ENCODE measurements around the gene TRIM8.
"Not testable (repeated sequence)": the region's sequence is repeated elsewhere in the genome, so short reads cannot be mapped to it uniquely, and the experiment has no call there.

TRIM8 gene

GRCh38 chr10:102673819-102674511, 29.7 kb downstream of the TRIM8 start:
- no peak for DNase-seq

- no peak for DNase-seq
These were observed 30.3 kb downstream of the TRIM8 start for GRCh38 chr10:102674566-102674965.

GRCh38 chr10:102675011-102675665, 30.9 kb downstream of the TRIM8 start:
- DNase-seq = no peak

GRCh38 chr10:102675666-102676533, 31.6 kb downstream of the TRIM8 start:
- no peak for DNase-seq

GRCh38 chr10:102676534-102677315, 32.4 kb downstream of the TRIM8 start:
- no peak for DNase-seq

- no peak for DNase-seq
These were observed 33.2 kb downstream of the TRIM8 start for GRCh38 chr10:102677331-102678067.

- no peak for DNase-seq
These were observed 33.8 kb downstream of the TRIM8 start for GRCh38 chr10:102678068-102678400.

GRCh38 chr10:102678842-102679289, 34.6 kb downstream of the TRIM8 start:
- DNase-seq = no peak

- DNase-seq = no peak
These were observed 35.3 kb downstream of the TRIM8 start for GRCh38 chr10:102679596-102679995.

GRCh38 chr10:102681696-102682095, 37.4 kb downstream of the TRIM8 start:
- no peak for DNase-seq

- no peak for DNase-seq
These were observed 38.1 kb downstream of the TRIM8 start for GRCh38 chr10:102682416-102682815.

GRCh38 chr10:102682981-102683380, 38.7 kb downstream of the TRIM8 start:
- no peak for DNase-seq

- no peak for DNase-seq
These were observed 39.5 kb downstream of the TRIM8 start for GRCh38 chr10:102683736-102684135.

GRCh38 chr10:102691285-102692066, 47.2 kb downstream of the TRIM8 start:
- no peak for DNase-seq

GRCh38 chr10:102695401-102695800, 51.1 kb downstream of the TRIM8 start:
- not testable (repeated sequence) for DNase-seq

GRCh38 chr10:102696736-102697135, 52.5 kb downstream of the TRIM8 start:
- no peak for DNase-seq

GRCh38 chr10:102698894-102699293, 54.6 kb downstream of the TRIM8 start:
- no peak for DNase-seq

GRCh38 chr10:102701272-102701671, 57.0 kb downstream of the TRIM8 start:
- no peak for DNase-seq

- DNase-seq = no peak
These were observed 57.5 kb downstream of the TRIM8 start for GRCh38 chr10:102701796-102702195.

- DNase-seq = no peak
These were observed 58.5 kb downstream of the TRIM8 start for GRCh38 chr10:102702742-102703141.

GRCh38 chr10:102704915-102705314, 60.6 kb downstream of the TRIM8 start:
- DNase-seq = no peak
